ENCODE results near the gene STON2.
A peak's percentile ranks its signal among the peaks of the same experiment; 100 is the strongest.
"Not testable (repeated sequence)": the region's sequence is repeated elsewhere in the genome, so short reads cannot be mapped to it uniquely, and the experiment has no call there.

The STON2 gene

GRCh38 chr14:81436296-81437138 lies 36.4 kb upstream of the STON2 start:
- peaks cover 0 to 5% (median 0%) of the 10 kb centered on the region in 10 experiments; a peak in 3 of 20 replicates for H3K4me1 ChIP-seq
- TF ChIP-seq Cebpa-rat (IDR thresholded peaks at IDR 0.05), result no peak
- no peaks in the 10 kb centered on the region for H3K36me3 ChIP-seq
- H3K9me3 ChIP-seq (replicated peaks in 1 of 11), result peaks cover 13 to 31% (median 22%) of the 10 kb centered on the region in 11 experiments
- peaks cover 58 to 93% (median 62%) of the 10 kb centered on the region in 11 experiments for H3K27me3 ChIP-seq
- no peak overlapping the region for H3K27ac ChIP-seq
- H3K4me3 ChIP-seq, result peak overlapping the region; percentile 41 to 64 (median 50)
- H3K4me2 ChIP-seq, result peak overlapping the region; percentile 40 to 72 (median 62)
- H4K20me1 ChIP-seq, result peaks cover 0 to 6% (median 0%) of the 10 kb centered on the region in 11 experiments; a peak in 1 of 22 replicates
- no peak overlapping the region for H3K9ac ChIP-seq

GRCh38 chr14:81435391-81436295 lies 35.5 kb upstream of the STON2 start:
- Histone ChIP-seq H3K9ac (no peak overlapping the region), H4K20me1 (peaks cover 0 to 6% (median 0%) of the 10 kb centered on the region in 11 experiments; a peak in 1 of 22 replicates), H3K27ac (no peak overlapping the region), H3K9me3 (replicated peaks in 1 of 11) (peaks cover 13 to 31% (median 22%) of the 10 kb centered on the region in 11 experiments), H3K4me2 (peak overlapping the region; percentile 46 to 72 (median 64); a peak in 21 of 22 replicates), H3K27me3 (peaks cover 58 to 96% (median 62%) of the 10 kb centered on the region in 11 experiments), H3K4me3 (peak overlapping the region; percentile 35 to 64 (median 50); a peak in 17 of 20 replicates), H3K36me3 (no peaks in the 10 kb centered on the region), H3K4me1 (peaks cover 0 to 5% (median 0%) of the 10 kb centered on the region in 10 experiments; a peak in 3 of 20 replicates)
- no peak for TF ChIP-seq Cebpa-rat (IDR thresholded peaks at IDR 0.05)

- Histone ChIP-seq H3K9ac (no peak overlapping the region), H3K9me3 (replicated peaks in 1 of 11) (peaks cover 13 to 31% (median 22%) of the 10 kb centered on the region in 11 experiments), H3K4me3 (no peak overlapping the region), H4K20me1 (peaks cover 0 to 6% (median 0%) of the 10 kb centered on the region in 11 experiments; a peak in 1 of 22 replicates), H3K36me3 (no peaks in the 10 kb centered on the region), H3K27ac (no peak overlapping the region), H3K4me1 (peaks cover 0 to 5% (median 0%) of the 10 kb centered on the region in 10 experiments; a peak in 3 of 20 replicates), H3K4me2 (no peak overlapping the region), H3K27me3 (peaks cover 58 to 97% (median 62%) of the 10 kb centered on the region in 11 experiments)
- TF ChIP-seq Cebpa-rat (IDR thresholded peaks at IDR 0.05), result no peak
Observed at GRCh38 chr14:81435048-81435390, 34.9 kb upstream of the STON2 start.

DNA sequence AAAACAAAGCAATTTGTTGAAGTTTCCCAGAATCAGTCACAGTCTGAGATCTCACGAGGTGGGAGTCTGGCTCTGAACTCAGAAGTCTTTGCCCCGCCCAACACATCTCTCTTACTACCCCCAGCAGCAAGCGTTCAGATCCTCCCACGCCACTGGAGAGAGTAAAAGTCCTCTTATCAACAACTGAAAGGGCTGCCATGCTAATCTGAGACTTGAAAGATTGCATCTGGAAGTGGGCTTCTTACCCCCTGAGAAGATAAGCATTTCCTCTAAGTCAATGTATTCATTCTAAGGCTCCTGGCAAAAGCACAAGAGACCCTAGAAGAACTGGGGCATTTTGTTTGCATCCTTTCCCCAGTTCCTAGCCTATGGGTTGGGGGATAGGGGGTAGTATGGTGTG lies 34.1 kb upstream of the STON2 start:
- Histone ChIP-seq H4K20me1 (peaks cover 0 to 6% (median 0%) of the 10 kb centered on the region in 11 experiments; a peak in 1 of 22 replicates), H3K4me2 (no peak overlapping the region), H3K9me3 (replicated peaks in 1 of 11) (peaks cover 13 to 31% (median 22%) of the 10 kb centered on the region in 11 experiments), H3K4me1 (peaks cover 0 to 5% (median 0%) of the 10 kb centered on the region in 10 experiments; a peak in 3 of 20 replicates), H3K4me3 (no peak overlapping the region), H3K9ac (no peak overlapping the region), H3K27me3 (peaks cover 58 to 92% (median 62%) of the 10 kb centered on the region in 11 experiments), H3K27ac (no peak overlapping the region), H3K36me3 (no peaks in the 10 kb centered on the region)
- no peak for TF ChIP-seq Cebpa-rat (IDR thresholded peaks at IDR 0.05)

DNA sequence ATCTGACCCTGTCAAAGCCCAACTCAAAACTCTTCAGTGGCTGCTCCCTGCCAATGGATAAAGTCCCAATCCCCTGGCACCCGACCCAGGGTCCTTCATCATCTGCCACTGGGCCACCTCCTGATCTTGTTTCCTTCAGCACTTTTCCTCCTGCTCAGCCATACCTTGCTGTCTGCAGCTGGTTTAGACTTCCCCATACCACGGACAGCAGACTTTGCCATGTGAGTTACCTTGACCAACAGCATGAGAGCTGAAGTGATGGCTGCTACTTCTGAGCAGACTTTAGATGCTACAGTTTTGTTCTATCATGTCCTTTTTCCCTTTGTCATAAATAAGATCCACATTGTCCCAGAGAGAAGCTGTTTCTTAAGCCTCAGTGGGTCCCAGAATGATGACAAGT lies 33.3 kb upstream of the STON2 start:
- H3K4me2 ChIP-seq, result no peak overlapping the region
- H3K27me3 ChIP-seq, result peaks cover 53 to 86% (median 56%) of the 10 kb centered on the region in 11 experiments
- no peak for TF ChIP-seq Cebpa-rat (IDR thresholded peaks at IDR 0.05)
- H3K9ac ChIP-seq, result no peak overlapping the region
- peaks cover 0 to 6% (median 0%) of the 10 kb centered on the region in 11 experiments; a peak in 1 of 22 replicates for H4K20me1 ChIP-seq
- H3K4me1 ChIP-seq, result peaks cover 0 to 5% (median 0%) of the 10 kb centered on the region in 10 experiments; a peak in 3 of 20 replicates
- no peak overlapping the region for H3K27ac ChIP-seq
- peaks cover 13 to 31% (median 22%) of the 10 kb centered on the region in 11 experiments for H3K9me3 ChIP-seq (replicated peaks in 1 of 11)
- no peak overlapping the region for H3K4me3 ChIP-seq
- H3K36me3 ChIP-seq, result no peaks in the 10 kb centered on the region

GRCh38 chr14:81432219-81432661 lies 32.1 kb upstream of the STON2 start:
- H3K9ac ChIP-seq, result no peak overlapping the region
- H3K4me2 ChIP-seq, result no peak overlapping the region

DNA sequence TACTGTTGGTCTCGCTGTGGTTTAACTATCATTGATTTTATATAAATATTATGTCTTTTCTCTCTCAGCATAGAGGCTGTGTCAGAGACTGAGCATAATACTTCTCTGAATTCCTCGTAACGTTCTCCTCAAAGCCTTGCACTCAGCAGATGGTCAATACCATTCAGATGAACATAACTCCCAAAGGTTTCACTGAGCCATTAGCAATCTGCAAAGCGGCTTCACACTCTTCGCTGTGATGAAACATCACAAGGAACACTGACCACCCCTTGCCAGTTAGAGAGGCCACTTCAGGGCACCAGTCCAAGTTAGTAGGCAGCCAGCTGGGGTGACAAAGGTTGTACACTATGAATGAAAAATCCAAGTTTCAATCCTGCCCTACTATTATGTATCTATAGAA lies 30.1 kb upstream of the STON2 start:
- peaks cover 0 to 14% (median 6%) of the 10 kb centered on the region in 10 experiments; a peak in 11 of 20 replicates for H3K4me1 ChIP-seq

More at GRCh38 chr14:81432219-81432661, 32.1 kb upstream of the STON2 start:
- H3K27me3 ChIP-seq, result peaks cover 41 to 84% (median 44%) of the 10 kb centered on the region in 11 experiments
- no peak overlapping the region for H3K27ac ChIP-seq
- H3K36me3 ChIP-seq, result no peaks in the 10 kb centered on the region
- peaks cover 0 to 10% (median 8%) of the 10 kb centered on the region in 10 experiments; a peak in 12 of 20 replicates for H3K4me1 ChIP-seq
- no peak for TF ChIP-seq Cebpa-rat (IDR thresholded peaks at IDR 0.05)
- no peak overlapping the region for H3K4me3 ChIP-seq
- H3K9me3 ChIP-seq (replicated peaks in 1 of 11), result peaks cover 13 to 25% (median 21%) of the 10 kb centered on the region in 11 experiments
- peaks cover 0 to 6% (median 0%) of the 10 kb centered on the region in 11 experiments; a peak in 1 of 22 replicates for H4K20me1 ChIP-seq

GRCh38 chr14:81429749-81430148 lies 29.6 kb upstream of the STON2 start:
- Histone ChIP-seq H3K27me3 (peaks cover 16 to 84% (median 20%) of the 10 kb centered on the region in 11 experiments), H3K4me1 (peaks cover 0 to 18% (median 6%) of the 10 kb centered on the region in 10 experiments; a peak in 11 of 20 replicates)
- H3K4me2 ChIP-seq; H3K9ac ChIP-seq; H3K4me3 ChIP-seq; H3K27ac ChIP-seq; H4K20me1 ChIP-seq; H3K9me3 ChIP-seq (replicated peaks in 1 of 11); H3K36me3 ChIP-seq: not testable (repeated sequence)

More for the DNA sequence above, 30.1 kb upstream of the STON2 start:
- peaks cover 0 to under 1% (median 0%) of the 10 kb centered on the region in 11 experiments; a peak in 1 of 22 replicates for H4K20me1 ChIP-seq
- TF ChIP-seq Cebpa-rat (IDR thresholded peaks at IDR 0.05), result no peak
- peaks cover 0 to 6% (median 1%) of the 10 kb centered on the region in 11 experiments; a peak in 16 of 22 replicates for H3K9me3 ChIP-seq (replicated peaks in 1 of 11)
- peaks cover 21 to 84% (median 25%) of the 10 kb centered on the region in 11 experiments for H3K27me3 ChIP-seq
- H3K36me3 ChIP-seq, result no peaks in the 10 kb centered on the region
- no peak overlapping the region for H3K4me3 ChIP-seq
- no peak overlapping the region for H3K27ac ChIP-seq
- no peak overlapping the region for H3K4me2 ChIP-seq
- no peak overlapping the region for H3K9ac ChIP-seq

Data from BLaER1 treated with 17β-estradiol and CSF1 and Interleukin-3, amounts not matched to agents 10 nM and 100 nM (cell line).